ENCODE measurements around the gene NUMA1.

Gene NUMA1

GRCh38 chr11:72036687-72037086, 43.7 kb downstream of the NUMA1 start:
- Mint-ChIP-seq H3K27ac (peak overlapping the region; percentile 83), H3K9me3 (no peaks in the 10 kb centered on the region), H3K36me3 (ENCODE audit: low read depth) (peaks cover 45% of the 10 kb centered on the region), H3K27me3 (no peaks in the 10 kb centered on the region), H3K4me3 (no peak overlapping the region), H3K4me1 (ENCODE audit: low read depth) (peaks cover 33% of the 10 kb centered on the region)
- DNase-seq: no peak

GRCh38 chr11:72030472-72031045, 49.8 kb downstream of the NUMA1 start:
- no peak for DNase-seq
- Mint-ChIP-seq H3K9me3 (no peaks in the 10 kb centered on the region), H3K36me3 (ENCODE audit: low read depth) (peaks cover 77% of the 10 kb centered on the region), H3K27me3 (no peaks in the 10 kb centered on the region), H3K4me3 (no peak overlapping the region), H3K4me1 (ENCODE audit: low read depth) (peaks cover 57% of the 10 kb centered on the region), H3K27ac (peak overlapping the region; percentile 82)

- Mint-ChIP-seq H3K27me3 (no peaks in the 10 kb centered on the region), H3K9me3 (no peaks in the 10 kb centered on the region), H3K36me3 (ENCODE audit: low read depth) (peaks cover 91% of the 10 kb centered on the region), H3K4me1 (ENCODE audit: low read depth) (peaks cover 51% of the 10 kb centered on the region), H3K27ac (peak overlapping the region; percentile 75), H3K4me3 (no peak overlapping the region)
- no peak for DNase-seq
Observed at GRCh38 chr11:72026090-72026489, 54.3 kb downstream of the NUMA1 start.

GRCh38 chr11:72024069-72024754, 56.1 kb downstream of the NUMA1 start:
- Mint-ChIP-seq H3K9me3 (no peaks in the 10 kb centered on the region), H3K27me3 (no peaks in the 10 kb centered on the region), H3K36me3 (ENCODE audit: low read depth) (peaks cover 94% of the 10 kb centered on the region), H3K27ac (peak overlapping the region; percentile 73), H3K4me1 (ENCODE audit: low read depth) (peaks cover 37% of the 10 kb centered on the region), H3K4me3 (no peak overlapping the region)
- no peak for DNase-seq

GRCh38 chr11:72023335-72023734, 57.0 kb downstream of the NUMA1 start:
- Mint-ChIP-seq H3K4me3 (no peak overlapping the region), H3K36me3 (ENCODE audit: low read depth) (peaks cover 94% of the 10 kb centered on the region), H3K4me1 (ENCODE audit: low read depth) (peaks cover 28% of the 10 kb centered on the region), H3K27ac (peak overlapping the region; percentile 73), H3K9me3 (no peaks in the 10 kb centered on the region), H3K27me3 (no peaks in the 10 kb centered on the region)
- no peak for DNase-seq

- Mint-ChIP-seq H3K36me3 (ENCODE audit: low read depth) (peaks cover 99% of the 10 kb centered on the region), H3K9me3 (no peaks in the 10 kb centered on the region), H3K27ac (peak overlapping the region; percentile 52), H3K4me1 (ENCODE audit: low read depth) (no peaks in the 10 kb centered on the region), H3K4me3 (no peak overlapping the region), H3K27me3 (no peaks in the 10 kb centered on the region)
- DNase-seq: no peak
Observed at GRCh38 chr11:72018171-72018570, 62.2 kb downstream of the NUMA1 start.

GRCh38 chr11:72015511-72016061, 64.8 kb downstream of the NUMA1 start:
- DNase-seq: peak; percentile 28
- H3K4me3 Mint-ChIP-seq: no peak overlapping the region
- no peaks in the 10 kb centered on the region for H3K27me3 Mint-ChIP-seq
- H3K9me3 Mint-ChIP-seq: no peaks in the 10 kb centered on the region
- H3K4me1 Mint-ChIP-seq (ENCODE audit: low read depth): no peaks in the 10 kb centered on the region
- peak overlapping the region; percentile 80 for H3K27ac Mint-ChIP-seq
- peaks cover 100% of the 10 kb centered on the region for H3K36me3 Mint-ChIP-seq (ENCODE audit: low read depth)

- H3K36me3 Mint-ChIP-seq (ENCODE audit: low read depth): peaks cover 100% of the 10 kb centered on the region
- no peaks in the 10 kb centered on the region for H3K4me1 Mint-ChIP-seq (ENCODE audit: low read depth)
- no peaks in the 10 kb centered on the region for H3K27me3 Mint-ChIP-seq
- DNase-seq: no peak
- H3K27ac Mint-ChIP-seq: peak overlapping the region; percentile 80
- no peaks in the 10 kb centered on the region for H3K9me3 Mint-ChIP-seq
- H3K4me3 Mint-ChIP-seq: no peak overlapping the region
Observed at GRCh38 chr11:72014761-72015320, 65.5 kb downstream of the NUMA1 start.

GRCh38 chr11:72013765-72014711, 66.3 kb downstream of the NUMA1 start:
- peaks cover 100% of the 10 kb centered on the region for H3K36me3 Mint-ChIP-seq (ENCODE audit: low read depth)
- DNase-seq: peak; percentile 22
- H3K27me3 Mint-ChIP-seq: no peaks in the 10 kb centered on the region
- peak overlapping the region; percentile 80 for H3K27ac Mint-ChIP-seq
- no peaks in the 10 kb centered on the region for H3K9me3 Mint-ChIP-seq
- no peak overlapping the region for H3K4me3 Mint-ChIP-seq
- H3K4me1 Mint-ChIP-seq (ENCODE audit: low read depth): no peaks in the 10 kb centered on the region

- H3K27ac Mint-ChIP-seq: peak overlapping the region; percentile 30
Observed at GRCh38 chr11:72012897-72013721, 67.2 kb downstream of the NUMA1 start.

GRCh38 chr11:72012091-72012630, 68.2 kb downstream of the NUMA1 start:
- DNase-seq: no peak
- Mint-ChIP-seq H3K9me3 (no peaks in the 10 kb centered on the region), H3K27ac (peak overlapping the region; percentile 66), H3K36me3 (ENCODE audit: low read depth) (peaks cover 99% of the 10 kb centered on the region), H3K27me3 (no peaks in the 10 kb centered on the region), H3K4me1 (ENCODE audit: low read depth) (no peaks in the 10 kb centered on the region), H3K4me3 (no peak overlapping the region)

More at GRCh38 chr11:72012897-72013721, 67.2 kb downstream of the NUMA1 start:
- H3K4me1 Mint-ChIP-seq (ENCODE audit: low read depth): no peaks in the 10 kb centered on the region
- H3K27me3 Mint-ChIP-seq: no peaks in the 10 kb centered on the region
- H3K9me3 Mint-ChIP-seq: no peaks in the 10 kb centered on the region
- no peak overlapping the region for H3K4me3 Mint-ChIP-seq
- H3K36me3 Mint-ChIP-seq (ENCODE audit: low read depth): peaks cover 99% of the 10 kb centered on the region
- peak; percentile 26 for DNase-seq

GRCh38 chr11:72010529-72011233, 69.7 kb downstream of the NUMA1 start:
- H3K27ac Mint-ChIP-seq: peak overlapping the region; percentile 78
- no peaks in the 10 kb centered on the region for H3K9me3 Mint-ChIP-seq
- H3K36me3 Mint-ChIP-seq (ENCODE audit: low read depth): peaks cover 99% of the 10 kb centered on the region
- no peaks in the 10 kb centered on the region for H3K4me1 Mint-ChIP-seq (ENCODE audit: low read depth)
- no peak overlapping the region for H3K4me3 Mint-ChIP-seq
- no peak for DNase-seq
- no peaks in the 10 kb centered on the region for H3K27me3 Mint-ChIP-seq

- Mint-ChIP-seq H3K4me3 (no peak overlapping the region), H3K36me3 (ENCODE audit: low read depth) (peaks cover 99% of the 10 kb centered on the region), H3K27ac (peak overlapping the region; percentile 54)
Observed at GRCh38 chr11:72009156-72009555, 71.2 kb downstream of the NUMA1 start.

More at GRCh38 chr11:72009156-72009555, 71.2 kb downstream of the NUMA1 start:
- no peak for DNase-seq
- H3K4me1 Mint-ChIP-seq (ENCODE audit: low read depth): no peaks in the 10 kb centered on the region
- H3K27me3 Mint-ChIP-seq: no peaks in the 10 kb centered on the region
- H3K9me3 Mint-ChIP-seq: no peaks in the 10 kb centered on the region

Data from activated T-cell treated with anti-CD3 and anti-CD28 coated beads, Interleukin-2, amount 50 U/mL, for 24 hours (primary cell).